Measurements from ENCODE around the gene FBXL16.
"Not testable (repeated sequence)": the region's sequence is repeated elsewhere in the genome, so short reads cannot be mapped to it uniquely, and the experiment has no call there.

The FBXL16 gene

GRCh38 chr16:724188-725040, 18.8 kb upstream of the FBXL16 start:
- in situ Hi-C loops (cut with MboI; ENCODE audit: low sequenced_read_pairs): no loop called here

DNA sequence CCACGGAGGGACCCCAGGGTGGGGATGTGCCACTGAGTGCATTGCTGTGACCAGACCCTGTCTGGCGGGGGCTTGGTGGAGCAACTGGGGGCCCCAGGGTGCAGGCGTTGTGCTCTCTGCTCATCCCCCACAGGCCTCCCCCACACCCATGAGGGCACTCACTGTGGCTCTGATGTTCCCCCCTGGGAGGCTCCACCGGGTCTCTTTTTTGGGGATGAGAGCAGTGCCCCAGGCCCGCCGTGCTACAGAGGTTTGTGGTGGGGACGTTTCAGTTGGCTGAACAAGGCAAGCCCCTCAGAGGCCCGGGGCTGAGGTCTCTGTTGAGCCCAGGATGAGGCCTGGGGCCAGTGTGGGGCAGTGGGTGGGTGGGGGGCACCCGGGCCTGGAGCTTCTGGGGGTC, 18.1 kb upstream of the FBXL16 start:
- in situ Hi-C loops (cut with MboI; ENCODE audit: low sequenced_read_pairs): no loop called here

GRCh38 chr16:722835-723633, 17.4 kb upstream of the FBXL16 start:
- in situ Hi-C loops (cut with MboI; ENCODE audit: low sequenced_read_pairs): no loop called here

DNA sequence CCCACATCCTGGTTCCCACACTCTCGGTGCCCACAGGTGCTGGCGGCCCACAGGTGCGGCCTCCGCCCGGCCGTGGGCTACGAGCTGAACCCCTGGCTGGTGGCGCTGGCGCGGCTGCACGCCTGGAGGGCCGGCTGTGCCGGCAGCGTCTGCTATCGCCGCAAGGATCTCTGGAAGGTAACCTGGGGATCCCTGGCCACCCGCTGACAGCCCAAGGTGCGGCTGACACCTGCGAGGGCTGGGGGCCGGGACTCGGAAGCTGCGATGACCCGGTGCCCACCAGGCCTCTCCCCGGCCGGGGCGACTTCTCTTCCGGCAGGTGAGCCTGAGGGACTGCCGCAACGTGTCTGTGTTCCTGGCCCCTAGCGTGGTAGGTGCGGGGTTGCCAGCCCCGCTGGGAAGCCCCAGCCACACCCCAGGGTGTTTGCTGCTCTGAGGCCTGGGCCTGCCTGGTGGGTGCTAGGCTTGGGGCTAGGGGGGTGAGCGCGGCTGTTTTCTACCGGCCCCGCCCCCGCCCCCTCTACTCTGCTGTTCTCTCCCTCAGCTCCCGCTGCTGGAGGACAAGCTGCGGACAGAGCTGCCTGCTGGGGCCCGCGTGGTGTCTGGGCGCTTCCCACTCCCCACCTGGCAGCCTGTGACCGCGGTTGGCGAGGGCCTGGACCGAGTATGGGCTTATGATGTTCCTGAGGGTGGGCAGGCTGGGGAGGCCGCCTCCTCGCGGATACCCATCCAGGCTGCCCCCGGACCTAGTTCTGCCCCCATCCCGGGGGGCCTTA, 16.4 kb upstream of the FBXL16 start:
- in situ Hi-C loops (cut with MboI; ENCODE audit: low sequenced_read_pairs): no loop called here

DNA sequence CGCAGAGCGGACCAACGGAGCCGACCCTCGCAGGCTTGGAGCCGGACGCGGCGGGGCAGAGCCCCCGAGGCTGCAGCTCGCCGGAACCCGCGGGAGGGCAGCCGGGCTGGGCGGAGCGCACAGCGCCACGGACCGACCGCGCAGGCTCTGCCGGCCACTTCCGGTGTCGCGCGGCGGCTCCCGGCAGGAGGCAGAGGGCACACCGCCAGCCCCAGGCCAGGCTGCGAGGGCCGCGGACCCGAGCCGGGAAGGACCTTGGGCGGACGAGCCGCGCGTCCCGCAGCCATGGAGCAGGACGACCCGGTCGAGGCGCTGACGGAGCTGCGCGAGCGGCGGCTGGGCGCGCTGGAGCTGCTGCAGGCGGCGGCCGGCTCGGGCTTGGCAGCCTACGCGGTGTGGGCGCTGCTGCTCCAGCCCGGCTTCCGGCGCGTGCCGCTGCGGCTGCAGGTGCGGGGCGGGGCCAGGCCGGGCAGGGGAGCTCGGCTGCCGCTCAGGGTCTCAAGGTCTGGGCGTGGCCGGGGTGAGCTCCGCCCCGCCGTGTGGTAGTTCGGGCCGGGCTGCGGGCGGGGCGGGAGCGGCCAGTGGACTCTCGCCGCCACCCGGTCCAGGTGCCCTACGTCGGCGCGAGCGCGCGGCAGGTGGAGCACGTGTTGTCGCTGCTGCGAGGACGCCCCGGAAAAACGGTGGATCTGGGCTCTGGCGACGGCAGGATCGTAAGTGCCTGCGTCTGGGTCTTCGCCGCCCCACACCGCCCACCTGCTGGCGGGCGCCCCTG, 15.6 kb upstream of the FBXL16 start, which contains the start of gene ANTKMT:
Gene ANTKMT (plus strand): TSS at position 157 of the 775 bp plus-strand sequence. CDS start 129 bp downstream, at position 286.
- in situ Hi-C loops (cut with MboI; ENCODE audit: low sequenced_read_pairs): no loop called here

DNA sequence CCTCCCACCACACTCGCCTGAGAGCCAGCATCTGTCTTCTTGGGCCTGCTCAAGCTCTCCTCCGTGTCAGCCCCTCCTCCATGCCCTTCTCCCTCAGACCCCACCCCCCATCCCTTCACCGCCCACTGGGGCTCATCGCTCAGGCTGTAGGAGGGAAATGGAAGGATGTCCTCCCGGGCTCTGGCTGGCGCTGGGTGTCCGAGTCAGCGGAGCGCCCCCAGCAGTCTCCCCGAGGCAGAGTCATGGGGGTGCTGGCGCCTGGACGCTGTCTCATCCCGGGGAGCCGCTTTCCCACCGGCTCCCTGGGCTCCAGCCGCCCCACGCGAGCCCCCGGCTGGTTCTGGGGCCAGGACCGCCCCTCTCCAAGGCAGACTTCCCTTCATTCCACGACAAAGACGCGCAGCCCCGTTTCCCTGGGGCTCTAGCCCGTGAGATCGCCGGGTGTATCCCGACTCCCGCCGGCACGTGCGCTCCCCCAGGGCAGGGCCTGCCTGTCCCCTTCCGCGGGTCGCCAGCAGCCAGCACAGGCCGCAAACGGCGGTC, 14.9 kb upstream of the FBXL16 start:
- in situ Hi-C loops (cut with MboI; ENCODE audit: low sequenced_read_pairs): no loop called here

GRCh38 chr16:719815-720446, 14.3 kb upstream of the FBXL16 start:
- in situ Hi-C loops (cut with MboI; ENCODE audit: low sequenced_read_pairs): no loop called here

- in situ Hi-C loops (cut with MboI; ENCODE audit: low sequenced_read_pairs): no loop called here
These were observed 13.3 kb upstream of the FBXL16 start for GRCh38 chr16:718922-719321.

- in situ Hi-C loops (cut with MboI; ENCODE audit: low sequenced_read_pairs): no loop called here
These were observed 12.8 kb upstream of the FBXL16 start for GRCh38 chr16:718389-718788.

DNA sequence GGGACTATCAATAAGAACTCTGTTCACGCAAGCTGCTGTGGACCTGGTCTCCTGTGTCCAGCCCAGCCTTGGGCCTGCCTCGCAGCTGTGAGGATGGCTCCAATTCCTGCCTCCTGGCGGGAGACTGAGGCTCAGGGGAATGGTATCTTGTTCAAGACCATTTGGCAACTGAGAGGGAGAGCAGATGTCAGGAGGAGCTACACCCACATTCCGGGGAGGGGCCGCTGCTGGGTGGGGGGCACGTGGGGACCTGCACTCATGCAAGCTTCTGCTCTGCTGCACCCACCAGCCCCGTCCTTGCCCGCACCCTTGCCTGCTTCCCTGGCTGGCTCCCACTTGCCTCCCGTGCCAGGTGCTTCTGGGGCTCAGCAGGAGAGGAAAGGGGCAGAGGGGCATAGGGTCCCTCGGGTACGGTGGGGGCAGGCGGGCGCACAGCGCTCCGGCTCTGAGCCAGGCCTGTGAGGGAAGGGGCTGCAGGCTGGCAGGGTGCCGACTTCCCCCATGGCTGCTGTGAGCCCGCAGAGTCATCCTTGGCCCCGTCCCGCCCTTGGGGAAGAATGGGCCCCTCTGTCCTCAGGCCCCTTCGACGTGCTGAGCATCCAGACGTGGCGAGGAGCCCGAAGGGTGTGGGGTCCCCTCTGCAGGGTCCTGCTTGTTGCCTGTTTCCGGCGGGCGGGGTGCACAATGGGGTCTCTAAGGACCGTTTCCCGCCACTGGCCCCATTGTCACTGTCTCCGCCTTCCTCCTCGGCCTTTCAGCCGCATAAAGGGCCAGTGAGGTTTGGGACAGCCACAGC, 12.0 kb upstream of the FBXL16 start:
- in situ Hi-C loops (cut with MboI; ENCODE audit: low sequenced_read_pairs): no loop called here

DNA sequence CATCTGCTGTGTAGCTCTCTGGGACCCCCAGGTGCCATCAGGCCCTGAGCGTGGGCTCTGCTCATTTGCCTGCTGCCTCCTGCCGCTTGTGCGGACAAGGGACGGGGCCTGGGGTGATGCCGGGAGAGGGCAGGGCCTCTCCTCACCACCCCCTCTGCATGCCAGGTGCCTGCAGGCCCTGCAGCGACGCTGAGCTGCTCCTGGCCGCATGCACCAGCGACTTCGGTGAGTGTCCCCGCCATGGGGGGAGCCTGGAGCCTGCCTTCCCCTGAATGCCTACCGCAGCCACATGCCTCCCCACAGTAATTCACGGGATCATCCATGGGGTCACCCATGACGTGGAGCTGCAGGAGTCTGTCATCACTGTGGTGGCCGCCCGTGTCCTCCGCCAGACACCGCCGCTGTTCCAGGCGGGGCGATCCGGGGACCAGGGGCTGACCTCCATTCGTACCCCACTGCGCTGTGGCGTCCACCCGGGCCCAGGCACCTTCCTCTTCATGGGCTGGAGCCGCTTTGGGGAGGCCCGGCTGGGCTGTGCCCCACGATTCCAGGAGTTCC, 11.2 kb upstream of the FBXL16 start:
- in situ Hi-C loops (cut with MboI; ENCODE audit: low sequenced_read_pairs): no loop called here

- in situ Hi-C loops (cut with MboI; ENCODE audit: low sequenced_read_pairs): no loop called here
These were observed 10.6 kb upstream of the FBXL16 start for GRCh38 chr16:716200-716568.

DNA sequence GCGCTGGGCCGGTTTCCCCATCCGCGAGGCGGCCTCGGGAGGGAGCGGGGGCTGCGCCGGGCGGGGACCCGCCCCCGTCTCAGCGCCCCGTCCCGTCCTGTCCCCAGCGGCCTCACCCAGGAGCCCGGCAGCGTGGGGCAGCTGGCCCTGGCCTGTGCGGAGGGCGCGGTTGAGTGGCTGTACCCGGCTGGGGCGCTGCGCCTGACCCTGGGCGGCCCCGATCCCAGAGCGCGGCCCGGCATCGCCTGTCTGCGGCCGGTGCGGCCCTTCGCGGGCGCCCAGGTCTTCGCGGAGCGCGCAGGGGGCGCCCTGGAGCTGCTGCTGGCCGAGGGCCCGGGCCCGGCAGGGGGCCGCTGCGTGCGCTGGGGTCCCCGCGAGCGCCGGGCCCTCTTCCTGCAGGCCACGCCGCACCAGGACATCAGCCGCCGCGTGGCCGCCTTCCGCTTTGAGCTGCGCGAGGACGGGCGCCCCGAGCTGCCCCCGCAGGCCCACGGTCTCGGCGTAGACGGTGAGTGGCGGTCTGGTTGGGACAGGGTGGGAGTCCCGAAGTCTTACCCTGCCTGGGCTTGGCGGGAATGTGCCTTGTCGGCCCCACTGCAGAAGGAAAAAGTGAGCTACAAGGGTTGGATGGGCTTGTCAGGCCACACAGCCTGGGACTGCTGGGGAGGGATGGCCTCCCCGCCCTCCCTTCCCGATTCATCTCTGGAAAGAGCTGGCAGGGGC, 10.0 kb upstream of the FBXL16 start:
- in situ Hi-C loops (cut with MboI; ENCODE audit: low sequenced_read_pairs): no loop called here

GRCh38 chr16:714558-715476, 9.2 kb upstream of the FBXL16 start, which contains the start of gene METRN:
Gene METRN, plus strand, starts transcription at chr16:715118. Its CDS starts 172 bp downstream, at chr16:715290.
- in situ Hi-C loops (cut with MboI; ENCODE audit: low sequenced_read_pairs): no loop called here

DNA sequence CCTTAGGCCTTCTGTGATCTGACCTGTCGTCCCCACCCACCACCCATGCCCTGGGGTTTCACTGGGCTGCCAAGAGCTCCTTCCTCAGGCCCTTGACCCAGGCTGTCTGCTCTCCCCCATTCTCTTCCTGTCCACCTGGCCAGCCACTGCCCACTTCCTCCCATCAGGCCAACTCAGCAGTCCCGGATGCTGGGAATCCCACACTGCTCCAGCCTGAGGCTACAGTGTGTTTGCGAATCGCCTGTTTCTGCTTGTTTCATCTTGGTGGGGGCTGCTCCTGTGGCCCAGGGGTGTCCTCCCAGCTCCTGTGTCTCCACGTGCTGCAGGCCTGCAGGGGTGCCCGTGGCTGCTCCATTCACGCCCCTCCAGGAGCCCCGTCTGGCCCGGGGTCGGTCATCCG, 8.5 kb upstream of the FBXL16 start:
- in situ Hi-C loops (cut with MboI; ENCODE audit: low sequenced_read_pairs): no loop called here

GRCh38 chr16:712740-713250, 7.2 kb upstream of the FBXL16 start:
- in situ Hi-C loops (cut with MboI; ENCODE audit: low sequenced_read_pairs): not testable (repeated sequence)
